GM19328 (cell line): ENCODE data around the gene LINC01488.

Source experiments
- ATAC-seq: cut with Tn5 transposase; IDR thresholded peaks from one replicate; pipeline ENCODE4 v1.9.1; 2021; ENCODE audit warnings: mild to moderate bottlenecking, moderate library complexity; ENCODE audit not compliant: unreplicated experiment

Gene LINC01488

DNA sequence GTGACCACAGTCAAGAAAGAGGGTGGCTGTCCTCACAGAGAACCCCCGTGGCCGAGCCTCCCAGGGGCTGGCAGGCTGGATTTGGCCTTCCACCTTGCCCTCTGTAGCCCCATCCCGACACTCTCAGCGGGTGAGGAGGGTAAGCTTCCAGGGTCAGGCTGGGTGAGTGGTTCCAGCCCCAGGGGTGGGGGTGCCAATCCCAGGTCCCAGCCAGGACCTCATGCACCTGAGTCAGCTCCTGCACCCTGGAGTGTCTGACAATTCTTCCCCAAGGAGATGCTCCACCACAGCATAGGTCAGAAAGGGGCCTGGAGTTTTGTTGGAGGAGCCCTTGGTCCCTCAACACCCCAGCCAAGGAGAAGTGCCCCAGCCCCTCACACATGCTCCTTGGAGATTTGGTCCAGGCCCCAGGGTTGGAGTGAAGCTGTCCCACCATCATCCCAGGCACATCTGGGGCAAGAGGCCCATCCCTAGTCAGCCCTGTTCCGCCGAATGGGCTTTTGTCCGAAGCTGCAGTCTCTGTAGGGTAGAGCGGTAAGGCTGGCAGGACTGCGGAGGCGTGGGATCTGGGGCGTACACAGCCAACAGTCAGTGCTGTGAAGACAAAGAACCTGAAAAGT, 8.4 kb downstream of the LINC01488 start:
- ATAC-seq: no peak

DNA sequence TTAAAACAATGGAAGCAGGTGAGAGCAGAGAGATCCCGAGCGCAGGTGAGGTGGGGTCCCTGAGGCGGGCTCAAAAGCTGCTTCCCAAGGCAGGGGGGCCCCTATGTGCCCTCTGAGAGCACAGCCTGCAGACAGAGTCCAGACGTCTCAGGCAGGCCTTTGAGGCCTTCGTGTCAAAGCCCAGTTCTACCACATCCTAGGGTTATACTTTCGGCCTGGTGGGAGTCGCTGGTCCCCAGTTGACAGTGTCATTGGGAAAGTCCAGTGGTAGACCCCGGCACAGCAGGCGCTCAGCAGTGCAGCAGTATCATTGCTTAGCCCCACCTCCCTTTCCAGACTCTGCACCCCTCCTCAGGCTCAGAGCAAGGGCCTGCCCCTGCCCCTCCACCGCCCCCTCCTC, 9.1 kb downstream of the LINC01488 start:
- no peak for ATAC-seq

DNA sequence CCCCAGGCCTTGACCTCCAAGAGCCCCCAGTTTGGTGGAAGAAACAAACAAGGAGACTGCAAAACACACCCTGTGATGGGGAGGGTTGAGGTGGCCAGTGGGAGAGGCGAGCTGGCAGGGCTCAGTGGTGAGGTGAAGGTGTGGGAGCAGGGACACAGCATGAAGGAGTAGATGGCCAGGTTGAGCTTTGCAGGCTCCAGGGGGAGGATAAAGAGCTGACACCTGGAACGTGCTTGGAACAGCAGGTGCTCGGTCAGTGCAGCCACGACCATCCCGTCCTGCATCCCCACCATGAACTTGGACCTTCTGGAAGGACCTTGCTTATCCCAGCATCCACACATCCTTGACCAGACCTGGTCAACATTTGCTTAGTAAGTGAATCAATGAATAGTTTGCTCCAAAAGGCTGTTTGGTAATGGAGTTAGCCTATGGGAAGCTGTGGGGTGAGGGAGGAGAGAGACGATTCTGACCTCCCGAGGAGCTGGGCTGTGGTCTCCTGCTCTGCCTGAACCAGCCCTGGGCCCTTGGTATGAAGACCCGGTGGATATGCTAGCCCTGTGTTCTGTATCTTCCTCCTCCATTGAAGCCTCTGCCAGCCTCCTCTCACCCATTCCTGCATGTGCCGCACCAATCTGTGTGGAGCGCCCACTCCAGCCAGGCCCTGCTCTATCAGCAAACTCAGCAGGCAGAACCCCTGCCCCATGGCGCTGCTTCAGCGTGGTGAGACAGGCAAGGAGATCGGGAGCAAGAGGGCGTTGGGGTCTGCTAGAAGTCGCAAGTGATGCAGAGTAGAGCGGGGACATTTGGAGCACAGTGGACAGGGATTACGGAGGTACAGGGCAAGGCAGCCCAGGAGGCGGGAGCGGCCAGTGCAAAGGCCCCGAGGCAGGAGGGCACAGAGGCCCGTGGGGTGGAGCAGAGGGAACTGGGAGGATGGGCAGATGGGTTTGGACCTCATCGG, 9.9 kb downstream of the LINC01488 start:
- no peak for ATAC-seq

DNA sequence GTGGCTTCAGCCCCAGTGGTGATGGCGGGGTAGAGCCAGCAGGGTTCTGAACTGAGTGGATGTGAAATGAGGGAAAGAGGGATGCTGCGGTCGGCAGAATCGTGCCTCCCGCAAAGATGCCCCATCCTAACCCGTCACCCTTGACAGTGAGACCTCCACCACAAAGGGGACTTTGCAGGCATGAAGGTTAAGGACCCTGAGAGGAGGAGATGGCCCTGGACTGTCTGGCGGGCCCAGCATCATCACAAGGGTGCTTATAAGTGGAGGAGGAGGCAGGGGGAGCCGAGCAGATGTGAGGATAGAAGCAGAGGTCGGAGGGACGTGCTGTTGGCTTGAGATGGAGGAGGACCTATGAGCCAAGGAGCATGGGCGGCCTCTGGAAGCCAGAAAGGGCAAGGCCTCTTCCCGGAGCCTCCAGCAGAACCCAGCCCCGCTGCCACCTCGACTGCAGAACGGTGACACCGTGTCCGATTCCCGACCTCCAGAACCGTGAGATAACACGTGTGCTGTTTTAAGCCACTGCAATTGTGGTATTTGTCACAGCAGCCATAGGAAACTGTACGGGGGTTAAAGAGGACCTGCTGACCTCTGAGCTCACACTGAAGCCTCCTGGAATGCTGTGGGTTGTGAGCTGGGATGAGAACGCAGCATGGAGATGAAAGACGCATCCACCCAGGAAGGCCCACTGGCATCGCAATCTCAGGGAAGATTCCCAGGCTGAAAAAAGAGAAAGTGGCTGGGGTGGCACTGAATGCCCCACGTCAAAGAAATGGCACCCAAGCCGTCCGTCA, 10.9 kb downstream of the LINC01488 start:
- ATAC-seq: no peak

DNA sequence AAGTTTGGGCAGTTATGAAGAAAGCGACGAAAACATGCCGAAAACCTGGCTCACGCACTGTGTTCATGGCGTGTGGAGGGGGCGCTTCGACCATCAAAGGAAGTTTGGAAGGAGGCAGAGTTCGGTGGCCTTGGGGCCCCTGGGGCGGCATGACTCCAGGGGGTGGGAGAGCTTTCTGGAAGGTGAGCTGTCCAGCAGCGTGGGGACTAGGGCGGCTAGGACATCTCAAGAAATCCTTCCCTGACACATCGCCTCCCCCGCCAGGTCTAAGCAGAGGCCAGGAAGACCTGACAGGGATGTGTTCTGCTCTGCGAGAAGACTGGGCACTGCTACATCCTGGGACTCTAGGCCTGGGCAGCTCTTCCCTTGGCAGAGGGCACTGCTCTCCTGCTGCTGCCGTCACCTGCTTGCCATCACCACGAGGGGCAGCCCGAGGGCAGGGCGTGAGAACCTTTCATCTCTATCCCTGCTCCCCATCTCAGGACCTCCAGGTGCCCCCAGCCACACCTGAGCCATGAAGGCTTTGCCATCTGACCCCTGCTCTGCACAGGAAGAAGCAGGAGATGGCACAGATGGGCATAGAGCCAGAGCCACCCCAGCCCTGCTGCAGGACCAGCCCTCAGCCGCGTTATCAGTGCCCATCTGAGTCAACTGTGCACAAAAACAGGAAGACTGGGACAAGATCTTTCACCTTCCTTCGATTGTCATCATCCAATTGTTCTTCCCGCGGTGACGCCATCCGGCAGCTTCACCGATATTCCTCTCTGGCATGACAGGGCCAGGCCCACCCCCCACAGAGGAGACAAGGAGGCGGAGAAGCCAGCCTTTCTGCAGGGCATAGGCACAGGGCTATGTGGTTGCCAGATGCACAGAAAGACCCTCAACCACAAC, 12.7 kb downstream of the LINC01488 start:
- ATAC-seq: no peak

DNA sequence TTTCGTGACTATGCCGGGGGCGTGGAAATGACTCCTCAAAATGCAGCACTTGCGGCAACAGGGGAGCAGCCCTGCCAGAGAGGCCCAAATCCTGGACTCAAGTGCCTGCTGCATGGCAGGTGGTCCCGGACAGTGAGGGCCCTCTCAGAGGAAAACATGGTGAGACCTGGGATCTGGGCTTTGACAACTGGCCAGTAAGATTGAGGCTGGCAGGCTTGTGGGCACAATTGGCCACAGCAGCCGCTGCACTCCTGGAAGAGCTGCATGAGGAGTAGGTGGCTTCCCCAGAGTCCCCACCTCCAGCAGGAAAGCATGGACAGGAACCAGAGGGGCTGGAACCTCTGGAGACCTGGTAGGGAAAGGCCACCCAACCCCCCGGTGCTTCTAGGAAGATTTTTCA, 13.4 kb downstream of the LINC01488 start:
- no peak for ATAC-seq

DNA sequence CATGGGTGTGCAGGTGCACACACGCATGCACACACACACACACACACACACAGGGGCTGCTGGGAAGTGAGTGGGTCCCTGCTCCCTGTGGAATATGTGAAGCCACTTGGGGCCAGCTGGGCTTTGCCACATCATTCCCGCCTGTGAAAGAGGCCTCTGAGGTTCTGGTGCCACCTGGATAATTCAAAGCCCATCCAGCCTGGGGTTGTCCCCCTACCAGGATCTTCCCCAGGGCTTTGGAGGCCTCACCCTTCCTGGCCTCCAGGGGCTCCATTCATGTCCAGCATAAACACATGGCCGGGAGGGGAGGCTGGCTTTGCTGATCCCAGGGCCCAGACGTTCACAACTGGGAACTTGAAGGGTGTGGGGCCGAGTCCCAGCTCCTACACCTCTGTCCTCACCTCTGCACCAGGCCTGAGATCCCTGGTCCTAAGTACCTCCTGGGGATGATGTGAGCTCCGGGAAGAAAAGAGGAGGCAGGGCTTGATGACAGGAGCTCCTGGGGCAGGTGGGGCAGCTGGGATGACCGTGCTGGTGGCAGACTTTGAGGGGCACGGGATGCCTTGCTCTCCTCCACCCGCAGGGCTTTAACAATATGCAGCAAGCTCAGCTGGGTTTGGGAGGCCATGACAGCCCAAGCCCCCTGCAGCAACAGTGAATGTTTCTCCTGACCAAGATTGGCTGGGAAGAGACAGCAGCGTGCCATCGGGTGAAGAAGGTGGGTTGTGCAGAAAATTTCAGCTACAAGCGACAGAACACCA, 14.2 kb downstream of the LINC01488 start:
- no peak for ATAC-seq

DNA sequence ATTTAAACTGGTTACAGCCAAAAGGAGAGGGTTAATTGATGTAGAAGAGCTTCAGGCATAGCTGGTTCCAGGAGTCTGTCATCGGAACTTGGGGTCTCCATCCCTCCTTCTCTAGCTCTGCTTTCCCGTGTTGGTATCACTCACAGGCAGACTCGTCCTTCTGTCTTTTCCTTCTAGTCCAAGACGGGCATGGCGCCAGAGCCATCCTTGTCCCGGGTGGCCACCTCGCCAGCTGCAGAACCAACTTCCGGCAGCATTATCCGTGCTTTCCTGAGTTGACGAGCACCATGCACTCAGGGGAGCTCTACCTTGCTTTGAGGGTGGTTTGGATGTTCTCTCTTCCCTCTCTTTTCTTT, 14.7 kb downstream of the LINC01488 start:
- ATAC-seq: no peak

DNA sequence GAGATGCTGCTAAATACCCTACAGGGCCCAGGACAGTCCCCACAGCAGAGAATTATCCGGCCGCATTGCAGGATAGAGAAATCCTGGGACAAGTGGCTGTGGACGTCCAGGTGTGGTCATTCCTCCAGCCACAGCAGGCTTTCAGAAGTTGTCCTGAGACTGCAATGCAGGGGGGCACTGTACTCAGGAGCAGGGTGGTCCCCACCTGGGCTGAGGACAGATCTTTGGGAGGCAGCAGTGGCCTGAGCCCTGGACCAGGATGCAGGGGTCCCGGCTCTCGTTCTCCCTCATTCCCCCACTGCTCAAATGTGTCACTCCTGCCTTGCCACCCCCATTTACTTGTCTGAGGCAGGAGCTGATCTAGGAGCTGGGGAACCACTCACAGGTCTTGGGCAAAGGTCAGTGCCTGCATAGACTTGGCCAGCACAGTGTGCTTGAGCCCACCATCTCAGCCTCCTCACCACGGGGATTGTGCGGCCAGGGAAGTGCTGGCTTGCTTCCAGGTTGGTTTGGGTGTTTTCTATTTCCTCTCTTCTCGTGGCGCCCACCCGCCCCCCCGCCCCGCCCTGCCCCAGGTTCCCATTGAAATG, 15.3 kb downstream of the LINC01488 start:
- no peak for ATAC-seq

DNA sequence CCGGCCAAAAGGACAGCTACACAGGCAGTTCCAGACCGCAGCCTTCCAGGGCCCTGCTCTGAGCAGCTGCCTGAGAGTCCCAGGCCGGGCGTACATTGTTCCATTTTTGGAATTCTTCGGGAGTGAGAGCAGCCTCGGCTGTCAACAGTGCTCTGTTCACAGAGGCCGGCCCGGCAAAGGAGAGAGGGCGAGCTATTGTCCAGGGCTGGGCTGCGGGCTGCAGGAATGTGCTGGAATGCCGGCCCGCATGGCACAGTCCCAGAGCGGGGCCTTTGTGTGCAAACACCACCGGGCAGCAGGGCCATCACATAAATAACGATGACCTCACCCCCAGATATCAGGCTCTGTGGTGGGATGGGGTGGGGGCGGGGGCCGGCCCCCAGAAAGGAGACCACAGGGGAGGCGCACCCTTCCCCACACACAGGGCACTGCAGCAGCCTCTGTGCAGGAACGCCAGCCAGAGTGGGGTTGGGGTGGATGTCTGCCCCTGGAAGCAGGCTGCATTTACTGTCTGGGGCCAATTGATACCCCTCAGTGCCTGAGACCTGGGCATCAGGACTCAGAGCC, 15.8 kb downstream of the LINC01488 start:
- no peak for ATAC-seq

DNA sequence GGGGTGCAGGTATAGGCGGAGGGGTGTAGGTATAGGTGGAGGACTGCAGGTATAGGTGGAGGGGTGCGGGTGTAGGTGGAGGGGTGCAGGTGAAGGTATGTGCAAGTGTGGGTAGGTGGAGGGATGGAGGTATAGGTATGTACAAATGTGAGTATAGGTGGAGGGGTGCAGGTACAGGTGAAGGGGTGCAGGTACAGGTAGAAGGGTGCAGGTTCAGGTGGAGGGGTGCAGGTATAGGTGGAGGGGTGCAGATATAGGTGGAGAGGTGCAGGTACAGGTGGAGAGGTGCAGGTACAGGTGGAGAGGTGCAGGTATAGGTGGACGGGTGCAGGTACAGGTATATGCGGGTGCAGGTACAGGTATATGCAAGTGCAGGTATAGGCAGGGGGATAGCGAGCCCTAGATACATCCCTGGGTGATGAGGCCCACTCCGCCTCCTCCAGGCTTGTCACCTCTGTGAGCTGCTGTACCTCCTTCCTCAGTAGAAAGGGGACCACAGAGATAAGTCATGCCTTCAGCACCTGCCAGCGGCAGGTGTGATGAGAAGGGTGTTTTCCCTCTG, 17.2 kb downstream of the LINC01488 start:
- ATAC-seq: no peak

DNA sequence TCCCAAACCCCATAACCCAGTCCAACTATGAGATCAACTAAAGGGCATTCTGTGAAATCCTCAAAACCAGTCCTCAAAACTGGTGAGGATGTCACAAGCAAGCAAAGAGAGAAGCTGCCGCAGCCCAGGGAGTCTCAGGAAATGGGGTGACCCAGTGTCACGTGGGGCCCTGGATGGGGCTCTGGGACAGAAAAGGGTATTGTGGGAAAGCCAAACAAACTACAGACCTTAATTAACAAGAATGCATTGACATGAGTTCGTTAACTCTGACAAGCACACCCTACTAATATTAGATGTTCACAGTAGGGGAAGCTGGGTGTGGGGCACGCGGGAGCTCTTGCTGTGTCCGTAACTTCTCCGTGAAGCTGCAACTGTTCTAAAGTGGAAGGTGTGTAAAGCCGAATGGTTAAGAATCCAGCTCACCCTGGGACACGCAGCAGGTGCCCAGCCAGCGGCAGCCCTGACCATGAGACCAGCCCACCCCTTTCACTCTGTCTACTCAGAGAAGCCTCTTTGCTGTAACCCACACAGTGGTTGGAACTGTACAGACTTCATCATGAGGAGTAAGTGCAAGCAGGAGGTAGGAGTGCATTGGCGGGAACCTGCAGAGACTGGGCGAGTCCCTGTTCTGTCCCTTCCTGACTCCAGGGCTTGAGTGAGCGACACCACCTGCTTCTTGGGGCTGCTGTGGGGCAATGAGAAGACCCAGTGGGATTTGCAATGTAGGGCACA, 17.9 kb downstream of the LINC01488 start:
- no peak for ATAC-seq

DNA sequence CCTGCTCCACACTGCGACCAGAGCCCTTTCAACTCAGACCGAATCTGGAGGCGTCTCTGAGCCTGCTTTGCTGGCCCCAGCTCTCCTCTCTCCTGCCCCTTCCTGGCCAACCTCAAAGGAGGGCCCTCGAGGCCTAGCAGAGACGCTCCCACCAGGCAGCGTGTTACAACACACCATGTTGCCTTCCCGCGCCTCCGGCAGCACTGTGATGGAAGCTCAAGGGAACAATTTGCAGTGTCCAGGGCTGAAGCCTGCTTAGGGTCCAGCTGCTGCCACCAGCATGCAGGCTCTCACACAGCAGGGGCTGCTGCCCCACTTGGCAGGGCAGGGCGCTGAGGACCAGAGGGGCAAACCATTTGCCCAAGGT, 18.4 kb downstream of the LINC01488 start:
- ATAC-seq: no peak

DNA sequence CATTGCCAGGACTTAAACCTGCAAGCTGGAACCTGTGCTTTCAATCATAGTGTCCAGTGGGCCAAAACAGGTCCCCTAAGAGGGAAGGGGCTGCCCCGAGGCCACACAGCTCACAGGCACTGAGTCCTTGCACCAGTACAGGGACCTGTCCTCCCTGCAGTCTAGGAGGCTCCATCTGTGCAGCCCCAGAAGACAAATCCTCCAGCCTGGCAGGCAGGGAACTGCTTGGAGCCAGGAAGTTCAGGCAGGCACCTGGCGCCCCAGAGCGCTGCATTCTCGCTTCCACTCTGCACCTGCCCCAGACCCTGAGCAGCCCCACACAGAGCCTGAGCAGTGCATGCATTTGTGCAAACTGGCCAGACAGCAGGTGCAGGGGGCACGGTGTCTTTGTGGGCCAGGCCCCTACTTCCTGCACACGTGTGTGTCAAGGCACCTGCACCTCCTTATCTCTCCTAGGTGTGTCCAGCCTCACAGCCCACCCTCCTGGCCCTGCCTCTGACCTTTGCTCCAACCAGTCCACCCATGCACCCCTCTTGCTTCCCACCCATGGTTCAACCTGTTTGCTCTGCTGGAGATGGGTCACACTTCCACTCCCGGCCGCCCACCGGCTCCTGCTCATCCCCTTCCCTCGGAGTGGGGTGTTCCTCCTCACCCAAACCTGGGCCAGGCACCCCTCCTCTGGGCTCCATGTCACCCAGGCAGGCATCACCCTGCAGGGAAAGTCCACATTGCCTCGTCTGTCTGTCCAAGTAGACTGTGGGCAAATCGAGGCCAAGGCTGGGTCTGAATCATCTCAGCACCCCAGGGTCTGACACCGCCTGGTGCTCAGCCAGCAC, 19.0 kb downstream of the LINC01488 start:
- ATAC-seq: no peak

DNA sequence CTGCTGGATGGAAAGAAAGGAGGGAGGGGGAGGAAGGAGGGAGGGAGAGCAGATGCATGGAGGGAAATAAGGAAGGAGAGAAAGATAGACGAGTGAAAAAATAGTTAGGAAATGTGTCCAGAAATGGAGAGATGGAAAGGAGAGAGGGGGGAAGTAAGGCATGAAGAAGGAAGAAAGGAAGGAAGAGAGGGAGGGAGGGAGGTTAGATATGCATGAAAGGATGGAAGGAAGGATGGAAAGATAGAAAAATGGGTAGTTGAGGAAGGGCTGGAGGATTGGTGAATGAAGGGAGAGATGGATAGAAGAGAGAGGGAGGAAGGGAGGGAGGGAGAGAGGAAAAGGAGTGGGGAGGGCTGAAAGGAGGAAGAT, 19.6 kb downstream of the LINC01488 start:
- ATAC-seq: no peak

DNA sequence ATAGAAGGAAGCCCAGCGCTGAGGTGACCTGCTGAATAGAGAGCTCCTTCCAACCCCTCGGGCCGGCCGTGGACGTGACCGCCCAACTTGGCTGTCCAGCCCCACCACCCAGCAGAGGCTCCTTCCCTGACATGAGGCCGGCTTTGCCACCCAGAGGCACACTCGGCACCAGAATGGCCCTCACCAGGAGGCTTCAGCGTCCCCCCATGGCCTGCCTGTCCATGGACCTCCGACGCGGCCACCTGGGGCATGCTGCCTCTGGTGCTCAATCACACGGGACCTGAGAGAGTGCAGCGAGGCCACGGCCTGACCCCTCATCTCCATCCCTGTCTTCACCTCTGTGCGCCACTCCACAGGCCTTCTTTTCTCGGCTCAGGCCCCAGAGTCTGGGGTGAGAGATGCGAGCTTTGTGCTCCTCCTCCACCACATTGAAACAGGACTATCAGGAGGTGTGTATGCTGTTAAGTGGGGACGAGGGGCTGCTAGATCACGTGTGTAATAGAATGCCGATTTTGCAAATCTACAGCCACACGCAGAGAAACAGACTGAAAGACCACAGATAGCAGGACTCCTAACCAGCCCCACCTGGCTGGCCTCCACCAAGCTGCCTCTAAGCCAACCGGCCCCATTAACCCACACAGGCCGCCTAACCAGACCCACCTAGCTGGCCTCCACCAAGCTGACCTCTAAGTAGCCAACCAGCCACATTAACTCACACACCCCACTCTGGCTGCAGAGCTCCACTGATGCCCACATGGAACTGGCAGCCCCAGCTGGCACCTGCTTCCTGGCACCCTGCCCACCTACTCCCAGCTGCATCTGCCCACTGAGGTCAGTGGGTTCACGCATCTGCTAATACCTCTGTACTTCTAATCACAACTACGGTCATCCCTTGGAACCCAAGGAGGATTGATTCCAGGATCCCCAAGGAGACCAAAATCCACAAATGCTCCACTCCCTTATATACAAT, 20.7 kb downstream of the LINC01488 start:
- no peak for ATAC-seq
